NCI-H446 (cell line): ENCODE results near the gene TNNI2.

ENCODE experiments used
- DNase-seq, 2 experiments: peaks; one replicate each; lab custom pipeline; 2025; lab: John Stamatoyannopoulos, UW

Gene TNNI2

DNA sequence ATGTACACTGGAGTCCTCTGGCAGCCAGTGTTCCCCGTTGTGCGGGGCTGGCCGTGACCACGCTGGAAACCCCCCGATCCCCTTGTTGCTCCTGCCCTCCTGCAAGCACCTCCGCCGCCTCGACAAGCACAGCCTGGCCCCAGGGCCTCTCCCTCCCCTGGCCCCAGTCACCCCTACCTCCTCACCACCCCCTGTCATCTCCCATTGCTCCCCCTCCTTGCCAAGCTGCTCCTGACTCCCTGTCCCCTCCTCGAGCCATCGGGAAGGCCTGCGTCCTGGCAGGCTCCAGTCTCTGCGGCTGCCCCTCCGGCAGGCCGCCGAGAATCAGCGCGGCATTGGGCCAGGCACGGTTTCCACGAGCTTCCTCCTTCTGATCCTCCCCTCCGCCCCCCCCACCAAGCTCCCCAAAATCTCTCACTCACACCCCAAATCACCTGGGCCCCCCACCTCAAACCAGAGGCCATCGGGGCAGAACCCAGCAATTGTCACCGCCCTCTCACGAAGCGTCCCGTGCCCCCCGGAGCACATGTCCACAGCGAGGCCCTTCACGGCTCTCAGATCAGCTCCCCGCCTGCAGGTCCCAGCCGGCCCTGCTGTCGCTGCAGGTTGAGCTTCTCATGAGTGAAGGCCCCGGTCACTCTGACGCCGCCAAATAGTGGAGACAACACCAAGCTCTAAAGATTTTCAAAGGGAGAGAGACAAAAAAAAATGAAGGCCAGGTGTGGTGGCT lies 8.4 kb downstream of the TNNI2 start:
- no peak for DNase-seq

DNA sequence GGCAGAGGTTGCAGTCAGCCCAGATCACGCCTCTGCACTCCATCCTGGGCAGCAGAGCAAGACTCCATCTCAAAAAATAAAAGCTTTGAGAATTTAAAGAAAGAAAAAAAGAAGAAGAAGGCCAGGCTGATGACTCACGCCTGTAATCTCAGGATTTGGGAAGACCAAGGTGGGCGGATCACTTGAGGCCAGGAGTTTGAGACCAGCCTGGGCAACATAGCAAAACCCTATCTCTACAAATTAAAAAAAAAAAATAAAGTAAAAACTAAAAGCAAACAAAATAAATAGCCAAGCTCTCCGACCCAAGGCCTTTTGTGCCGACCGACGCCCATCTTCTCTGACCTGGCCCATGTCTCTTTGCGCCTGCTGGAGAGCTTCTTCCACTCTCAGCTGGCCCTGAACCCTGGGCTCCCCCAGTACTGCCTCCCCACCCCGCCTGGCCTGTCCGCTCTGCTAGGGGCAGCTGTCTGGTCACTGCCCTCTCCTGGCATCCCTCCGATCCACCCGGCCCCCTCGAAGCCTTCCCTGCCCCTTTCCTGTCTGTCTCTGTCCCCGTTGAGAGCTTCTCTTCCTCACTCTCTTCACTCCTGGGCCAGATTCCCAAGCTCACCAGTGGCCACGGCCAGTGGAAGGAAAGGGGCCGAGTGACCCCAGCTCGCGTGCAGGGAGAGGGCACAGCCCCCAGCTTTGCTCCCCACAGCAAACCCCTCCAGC lies 9.3 kb downstream of the TNNI2 start:
- DNase-seq = no peak

DNA sequence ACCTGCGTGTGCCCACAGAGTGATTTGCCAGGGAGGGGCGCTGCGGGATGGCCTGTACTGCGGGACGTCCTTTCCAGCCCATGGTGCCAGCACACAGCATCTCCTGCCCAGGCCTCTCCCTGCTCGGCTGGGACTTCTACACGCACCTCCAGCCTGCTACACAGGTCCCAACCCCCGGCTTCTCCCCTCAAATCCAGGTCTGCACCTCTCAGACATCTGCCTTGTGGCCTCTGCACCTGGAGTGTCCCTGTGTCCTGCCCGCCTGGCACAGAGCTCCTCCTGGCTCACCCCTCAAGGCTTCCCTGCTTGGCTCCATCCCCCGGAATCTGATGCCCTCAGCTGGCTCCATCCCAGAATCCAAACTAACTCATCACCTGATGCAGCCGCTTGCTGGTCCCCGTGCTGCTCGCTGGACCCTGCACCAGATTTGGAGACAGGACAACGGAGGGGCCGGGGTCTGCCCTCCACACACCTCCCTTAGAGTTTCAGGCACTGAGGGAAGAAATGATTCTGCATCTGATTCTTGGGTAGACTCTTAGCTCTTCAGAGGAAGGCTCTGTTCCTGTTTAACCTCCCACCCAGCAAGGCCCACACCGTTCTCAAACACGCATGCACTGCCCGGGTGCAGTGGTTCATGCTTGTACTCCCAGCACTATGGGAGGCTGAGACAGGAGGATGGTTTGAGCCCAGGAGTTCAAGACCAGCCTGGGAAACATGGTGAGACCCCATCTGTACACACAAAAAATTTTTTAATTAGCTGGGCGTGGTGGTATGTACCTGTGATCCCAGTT lies 10.1 kb downstream of the TNNI2 start:
- no peak for DNase-seq

DNA sequence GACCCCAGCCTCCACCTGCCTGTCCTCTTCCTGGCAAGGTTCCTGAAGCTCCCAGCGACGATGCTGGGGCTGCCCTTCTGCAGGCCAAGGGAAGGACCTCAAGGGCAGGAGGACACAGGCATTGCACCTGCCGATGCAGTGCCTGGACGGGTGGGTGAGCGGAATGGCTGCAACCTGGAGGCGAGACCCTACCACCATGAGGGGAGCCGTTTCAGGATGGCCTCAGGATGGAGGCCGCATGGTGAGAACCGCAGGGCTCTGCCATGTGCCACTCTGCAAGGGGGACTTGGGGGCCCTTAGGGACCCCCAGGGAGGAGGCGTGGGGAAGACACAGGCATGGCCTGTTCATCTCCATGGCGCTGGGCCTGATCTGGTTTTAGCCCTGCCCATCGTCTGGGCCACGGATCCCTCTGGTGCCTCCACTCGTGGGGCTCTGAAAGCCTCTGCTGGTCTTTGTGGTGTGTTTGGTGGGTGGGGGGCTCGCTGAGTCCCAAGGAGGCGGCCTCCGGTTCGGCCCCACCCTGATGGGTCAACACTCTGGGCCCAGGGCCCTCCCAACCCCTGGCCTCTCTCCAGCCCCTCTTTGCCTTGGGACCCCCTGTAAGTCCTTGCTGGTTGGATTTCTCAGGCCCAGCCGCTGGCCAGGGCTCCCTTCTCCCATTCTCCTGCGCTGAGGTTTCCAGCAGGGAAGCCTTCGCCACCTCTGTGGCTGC lies 12.8 kb downstream of the TNNI2 start:
- DNase-seq = no peak

DNA sequence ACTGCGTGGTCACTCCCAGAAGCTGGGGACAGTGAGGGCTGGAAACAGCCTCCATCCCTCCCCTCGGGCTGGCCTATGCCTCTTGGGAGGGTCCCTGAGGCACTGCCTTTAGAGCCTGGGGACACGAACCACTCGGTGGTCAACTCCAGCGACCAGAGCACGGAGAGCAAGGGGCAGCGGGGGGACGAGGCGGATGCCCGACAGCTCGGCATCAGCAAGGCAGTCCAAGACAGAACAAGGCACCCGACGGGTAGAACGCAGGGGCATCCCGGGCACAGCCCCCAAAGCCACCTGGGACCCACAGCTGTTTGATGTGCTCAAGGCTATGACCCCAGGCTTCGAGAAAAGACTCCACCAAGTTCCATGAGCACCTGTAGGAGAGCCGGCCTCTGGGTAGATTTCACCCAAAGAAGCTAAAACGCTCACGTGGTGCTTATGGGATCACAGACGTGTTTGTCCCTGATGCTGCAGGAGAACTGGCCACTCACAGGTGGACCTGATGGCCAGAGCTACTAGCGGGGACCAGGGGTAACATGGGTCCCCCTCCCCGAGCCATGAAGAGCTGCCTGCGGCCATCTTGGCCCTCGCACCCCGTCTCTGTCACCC lies 13.6 kb downstream of the TNNI2 start:
- DNase-seq = no peak

DNA sequence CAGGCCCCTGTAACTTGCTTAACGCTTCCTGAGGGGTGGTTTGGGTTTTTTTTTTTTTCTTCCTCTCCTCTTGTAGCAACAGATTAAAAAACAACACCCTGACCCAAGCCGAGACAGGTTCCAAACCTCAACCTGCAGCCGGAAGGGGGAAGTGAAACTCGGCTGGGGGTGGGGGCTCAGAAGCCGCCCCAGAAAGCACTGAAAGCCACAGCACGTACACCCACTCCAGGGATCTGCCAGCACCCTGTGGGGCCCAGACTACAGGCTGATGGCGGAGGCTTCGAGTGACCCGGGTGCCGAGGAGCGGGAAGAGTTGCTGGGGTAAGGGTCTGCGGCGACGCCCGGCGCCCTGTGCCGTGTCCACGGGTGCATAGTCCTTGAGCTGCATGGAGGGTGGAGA lies 14.1 kb downstream of the TNNI2 start, which contains the start of gene LSP1:
Gene LSP1, plus strand, starts transcription at position 208 of the 400 bp plus-strand sequence. Its CDS starts 61 bp downstream, at position 269.
- no peak for DNase-seq

DNA sequence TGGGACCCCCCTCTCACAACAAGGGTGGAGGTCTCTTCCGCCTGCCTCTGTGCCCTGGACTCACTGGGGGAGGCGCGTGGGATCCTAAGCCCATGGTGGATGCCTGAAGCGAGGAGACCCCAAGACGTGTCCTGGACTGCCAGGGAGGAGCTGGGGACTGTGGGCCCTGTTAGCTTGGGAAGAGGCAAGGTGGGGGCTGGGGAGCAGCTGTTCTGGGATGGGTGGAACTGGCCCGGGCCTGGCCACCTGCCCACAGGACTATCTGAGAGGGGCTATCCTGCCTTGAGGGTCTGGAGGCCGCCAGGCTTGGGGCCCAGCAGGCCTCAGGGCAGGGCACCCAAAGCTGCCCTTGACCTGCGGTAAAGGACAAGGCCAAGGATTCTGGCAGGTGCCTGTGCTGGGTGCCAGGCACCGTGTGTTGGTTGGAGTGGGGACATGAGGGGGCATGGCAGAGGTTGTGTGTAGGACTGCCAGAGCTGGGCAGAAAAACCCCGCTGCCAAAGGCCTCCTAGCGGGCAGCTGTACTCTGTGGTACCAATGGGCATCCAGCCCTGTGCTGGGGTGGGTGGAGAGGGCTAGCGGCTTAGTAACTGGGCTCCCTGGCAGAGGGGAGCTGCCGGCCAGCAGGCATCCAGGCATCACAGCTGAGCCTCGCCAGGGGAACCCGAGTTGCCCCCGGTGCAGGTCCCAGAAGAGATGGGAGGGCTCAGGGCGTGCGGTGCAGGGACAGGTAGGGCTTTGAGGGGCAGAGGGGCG lies 14.8 kb downstream of the TNNI2 start:
- DNase-seq = no peak

DNA sequence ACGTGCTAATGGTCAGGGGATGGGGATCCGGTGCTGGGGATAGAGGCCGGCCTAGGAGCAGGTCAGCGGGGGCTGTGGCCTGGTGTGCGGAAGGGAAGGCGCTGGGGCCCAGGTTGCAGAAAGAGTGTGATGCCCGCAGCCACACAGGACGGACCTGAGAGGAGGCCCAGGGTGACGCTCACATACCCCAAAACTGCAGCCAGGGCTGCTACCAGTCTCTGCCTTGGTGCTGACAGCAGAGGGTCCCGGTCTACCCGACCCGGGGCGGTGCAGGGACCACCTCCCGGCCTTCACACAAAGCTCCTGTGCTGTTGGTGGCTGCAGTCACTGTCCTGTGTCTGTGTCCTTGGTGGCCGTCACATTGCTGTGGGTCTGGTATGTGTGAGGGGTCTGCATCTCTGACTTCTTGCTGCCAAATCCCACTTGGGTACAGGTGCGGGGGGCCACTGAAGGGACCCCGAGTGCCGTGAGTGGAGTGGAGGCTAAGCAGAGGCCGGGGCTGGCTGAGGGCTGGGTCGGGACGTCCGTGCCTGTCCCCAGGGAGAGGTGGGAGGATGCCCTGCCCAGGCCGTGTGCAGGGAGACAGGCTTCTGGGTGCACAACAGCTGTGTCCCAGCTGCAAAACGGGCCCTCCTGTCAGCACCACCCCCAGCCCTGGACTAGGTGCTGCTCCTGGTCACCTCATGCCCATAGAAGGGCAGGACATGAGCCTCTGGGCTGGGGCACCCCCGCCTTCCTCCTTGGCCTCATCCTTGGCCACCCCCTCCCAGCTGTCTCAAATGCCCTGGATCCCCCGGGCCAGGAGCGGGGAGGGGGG lies 15.6 kb downstream of the TNNI2 start:
- no peak for DNase-seq

DNA sequence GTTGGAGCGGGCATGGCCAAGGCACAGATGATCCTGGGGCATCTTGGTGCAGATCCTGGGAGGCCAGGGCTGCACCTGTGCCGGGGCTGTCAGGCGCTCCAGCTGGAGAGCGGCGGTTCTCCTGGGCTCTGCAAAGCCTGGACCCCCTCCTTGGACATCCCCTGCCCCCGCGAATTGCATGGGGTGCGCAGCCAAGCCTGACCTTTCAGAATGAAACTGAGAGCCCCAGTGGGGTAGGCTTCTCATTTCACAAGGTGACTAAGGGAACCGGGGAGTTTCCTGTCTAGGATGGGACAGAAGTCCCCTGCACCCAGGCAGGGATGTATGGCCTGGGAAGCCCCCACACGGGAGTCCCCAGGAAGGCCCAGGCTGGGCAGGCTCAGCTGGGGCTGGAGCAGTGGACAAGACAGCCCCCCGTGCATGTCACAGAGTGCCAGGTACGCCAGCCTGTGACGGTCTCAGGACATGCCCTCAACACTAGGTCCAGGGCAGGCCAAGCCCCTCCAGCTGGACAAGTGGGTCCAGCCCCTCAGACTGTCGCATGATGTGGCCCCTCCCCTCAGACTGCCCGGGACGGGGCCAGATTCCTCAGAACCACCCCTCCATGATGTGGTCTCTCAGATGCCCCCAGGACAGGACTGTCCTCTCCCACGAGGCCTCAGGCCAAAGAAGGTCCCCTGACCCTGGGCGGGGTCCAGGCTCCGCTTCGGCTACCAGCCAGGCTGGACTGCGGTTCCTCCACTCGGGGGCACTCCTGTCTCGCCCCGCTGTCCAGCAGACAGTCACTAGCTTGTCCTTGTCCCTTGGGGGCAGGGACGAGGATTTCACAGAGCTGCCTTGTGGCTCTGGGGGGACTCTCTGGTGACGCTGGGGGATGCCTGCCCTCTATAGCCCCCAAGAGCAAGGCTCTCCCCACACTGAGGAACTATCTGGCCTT lies 16.4 kb downstream of the TNNI2 start:
- DNase-seq = no peak

DNA sequence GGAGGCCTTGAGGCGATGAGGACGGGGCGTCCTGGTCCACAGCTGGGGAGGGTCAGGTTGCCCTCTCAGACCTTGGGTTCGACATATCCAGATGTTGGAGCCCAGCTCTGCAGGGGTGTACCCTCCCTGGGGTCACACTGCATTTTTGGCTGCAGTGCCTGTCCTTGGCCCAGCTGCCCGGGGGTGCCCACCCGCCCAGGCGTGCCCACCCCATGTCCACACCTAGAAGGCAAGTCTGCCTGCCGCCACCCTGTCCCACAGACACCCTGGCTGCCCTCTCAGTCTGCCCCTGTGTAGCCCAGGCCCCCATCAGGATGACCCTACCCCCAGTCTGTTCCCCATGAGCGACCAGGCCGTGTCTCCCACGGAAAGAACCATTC lies 17.1 kb downstream of the TNNI2 start:
- no peak for DNase-seq

DNA sequence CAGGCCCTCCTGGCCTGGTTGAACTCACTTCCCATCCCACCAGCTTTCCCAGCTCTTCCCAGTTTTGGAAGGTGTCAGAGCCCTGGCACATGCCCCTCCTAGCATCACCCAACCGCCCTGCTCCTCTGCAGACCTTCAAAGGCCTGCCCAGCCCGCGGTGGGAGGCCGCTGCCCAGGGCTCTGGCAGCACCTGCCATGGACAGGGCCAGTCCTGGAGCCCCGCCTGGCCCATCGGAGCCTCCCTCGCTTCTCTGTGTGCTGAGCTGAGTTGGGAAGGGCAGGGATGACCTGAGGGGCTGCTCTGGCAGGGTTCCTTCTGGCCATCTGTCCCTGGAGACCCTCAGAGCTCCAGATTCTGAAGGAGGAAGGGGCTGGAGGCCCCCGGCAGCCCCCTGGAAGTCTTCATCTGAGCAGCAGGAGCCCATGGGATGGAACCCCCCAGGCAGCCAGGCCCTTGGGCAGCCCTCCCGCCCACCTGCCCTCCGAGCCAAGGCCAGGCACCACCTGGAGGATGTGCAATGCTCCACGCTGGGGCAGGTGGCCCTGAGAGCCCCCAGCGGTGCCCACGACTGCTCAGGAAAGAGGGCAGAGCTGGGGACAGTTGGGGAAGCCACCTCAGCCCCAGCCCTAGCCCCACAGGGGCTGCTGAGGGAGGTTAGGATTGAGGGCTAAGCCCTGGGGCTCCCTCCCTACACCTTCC lies 17.7 kb downstream of the TNNI2 start:
- no peak for DNase-seq

DNA sequence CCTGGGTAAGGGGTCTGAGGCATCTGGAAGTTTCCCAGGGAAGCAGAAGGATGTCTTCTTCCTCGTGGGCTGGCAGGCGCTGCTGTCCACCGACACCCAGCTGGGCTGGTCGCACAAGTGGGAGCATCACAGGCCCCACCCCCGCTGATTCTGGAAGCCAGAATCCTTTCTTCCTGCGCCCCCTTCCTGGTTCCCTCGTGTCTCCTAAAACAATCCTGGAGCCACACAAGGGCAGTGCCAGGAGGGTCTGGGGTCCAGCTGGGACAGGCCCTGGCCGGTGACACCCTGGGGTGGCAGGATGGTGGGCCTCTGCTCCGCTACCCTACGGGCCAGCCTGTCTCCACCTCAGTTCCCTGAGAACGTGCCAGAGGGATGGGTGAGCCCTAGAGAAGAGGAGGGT lies 18.3 kb downstream of the TNNI2 start:
- no peak for DNase-seq

DNA sequence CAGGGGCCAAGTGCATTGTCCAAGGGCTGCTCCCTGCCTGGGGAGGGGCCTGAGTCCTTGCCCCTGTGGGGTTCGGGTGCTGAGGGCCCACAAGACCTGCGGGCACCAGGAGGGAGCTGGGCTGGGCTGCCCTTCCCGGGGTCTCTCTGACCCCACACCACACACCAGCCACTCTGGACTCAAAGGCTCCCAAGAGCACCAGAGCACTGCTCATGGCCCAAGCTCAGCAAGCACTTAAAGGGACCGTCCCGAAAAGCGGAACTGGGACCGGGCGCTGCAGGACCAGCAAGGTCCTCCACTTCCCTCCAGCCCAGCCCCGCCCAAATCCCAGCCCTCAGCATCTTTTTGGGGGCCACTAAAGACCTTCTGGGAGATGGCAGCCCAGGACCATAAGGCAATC lies 19.4 kb downstream of the TNNI2 start:
- DNase-seq = no peak

DNA sequence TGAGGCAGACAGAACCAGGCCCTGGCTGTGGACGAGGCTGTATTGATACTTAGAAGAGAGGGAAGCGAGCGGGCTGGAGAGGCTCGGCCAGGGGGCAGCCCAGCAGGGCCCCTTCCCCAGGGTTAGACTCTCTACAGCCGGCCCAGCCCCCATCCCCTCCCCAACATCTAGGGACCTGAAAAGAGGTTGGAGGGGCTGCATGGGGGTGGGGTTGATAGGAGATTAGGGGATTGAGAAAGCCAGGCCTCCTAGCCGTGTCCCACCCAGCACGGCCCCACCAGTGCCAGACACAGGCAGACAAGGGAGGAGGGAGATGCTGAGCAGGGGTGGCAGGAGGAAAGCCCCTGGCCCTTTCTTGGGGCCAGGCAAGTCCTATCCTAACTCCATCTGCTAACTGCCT lies 19.8 kb downstream of the TNNI2 start:
- no peak for DNase-seq

DNA sequence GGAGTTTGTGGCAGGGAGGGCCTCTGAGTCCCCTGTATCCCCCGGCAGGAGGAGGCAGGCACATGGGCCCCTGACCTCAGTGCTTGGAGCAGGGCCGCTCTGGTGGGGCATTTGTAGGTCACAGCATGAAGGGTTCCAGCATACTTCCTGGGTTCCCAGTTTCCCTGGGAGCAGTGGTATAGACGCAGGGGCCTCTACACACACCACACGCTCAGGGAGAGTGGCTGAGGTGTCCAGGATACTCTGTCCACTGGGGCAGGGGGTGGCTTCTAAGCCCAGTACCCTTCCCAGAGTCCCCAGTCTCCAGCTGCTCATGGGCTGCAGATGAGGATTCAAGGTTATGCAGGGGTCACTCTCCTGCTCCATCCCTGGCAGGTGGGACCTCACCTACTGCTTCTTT lies 20.2 kb downstream of the TNNI2 start:
- no peak for DNase-seq

DNA sequence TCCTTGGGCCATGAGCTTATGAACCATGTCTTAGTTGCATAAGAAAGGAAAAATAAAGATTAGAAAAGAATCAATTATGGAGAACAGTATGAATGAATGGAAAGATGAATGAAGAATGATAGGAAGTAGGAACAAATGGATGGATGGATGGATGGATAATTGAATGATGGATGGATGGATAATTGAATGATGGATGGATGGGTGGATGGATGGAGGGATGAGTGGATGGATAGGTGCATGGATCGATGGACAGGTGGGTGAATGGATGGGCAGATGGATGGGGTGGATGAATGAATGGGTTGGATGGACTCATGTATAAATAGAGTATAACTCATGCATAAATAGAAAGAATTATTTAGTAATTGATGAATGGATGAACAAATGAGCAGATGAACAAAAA lies 21.3 kb downstream of the TNNI2 start:
- no peak for DNase-seq

DNA sequence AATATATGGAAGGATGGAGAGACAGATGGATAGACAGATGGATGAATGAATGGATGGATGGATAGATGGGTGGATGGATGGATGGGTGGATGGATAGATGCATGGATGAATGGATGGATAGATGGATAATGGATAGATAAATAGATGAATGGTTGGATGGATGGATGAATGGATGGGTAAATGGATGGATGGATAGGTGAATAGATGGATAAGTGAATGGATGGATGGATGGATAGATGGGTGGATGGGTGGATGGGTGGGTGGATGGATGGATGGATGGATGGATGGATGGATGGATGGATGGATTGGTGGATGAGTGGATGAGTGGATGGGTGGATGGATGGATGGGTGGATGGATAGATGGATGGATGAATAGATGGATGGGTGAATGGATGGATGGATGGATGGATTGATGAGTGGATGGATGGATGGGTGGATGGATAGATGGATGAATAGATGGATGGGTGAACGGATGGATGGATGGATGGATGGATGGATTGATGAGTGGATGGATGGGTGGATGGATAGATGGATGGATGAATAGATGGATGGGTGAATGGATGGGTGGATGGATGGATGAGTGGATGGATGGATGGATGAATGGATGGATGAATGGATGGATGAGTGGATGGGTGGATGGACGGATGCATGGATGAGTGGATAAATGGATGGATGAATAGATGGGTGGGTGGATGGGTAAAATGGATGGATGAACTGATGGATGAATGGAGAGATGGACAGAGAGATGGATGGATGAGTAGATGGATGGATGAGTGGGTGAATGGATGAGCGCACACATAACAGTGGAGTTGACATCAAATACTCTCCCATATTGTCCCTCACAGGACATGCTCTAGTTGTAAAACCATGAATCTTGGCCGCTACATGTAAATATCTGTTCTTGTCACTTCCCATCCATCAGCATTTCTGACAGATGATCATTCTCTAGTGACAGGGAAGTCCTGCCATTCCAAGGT lies 22.9 kb downstream of the TNNI2 start:
- DNase-seq = no peak
